NT2/D1 (cell line): Measurements from ENCODE around the gene PHC3.
"Not testable (repeated sequence)": the region's sequence is repeated elsewhere in the genome, so short reads cannot be mapped to it uniquely, and the experiment has no call there.

Experiments used
- DNase-seq: peaks from one replicate; pipeline ENCODE4 v3.0.0-alpha.2; 2011; ENCODE audit warnings: low read depth, low spot score
- H3K27me3 ChIP-seq: 2 replicates; pipeline ENCODE4 v1.6.0; 2011; ENCODE audit warnings: mild to moderate bottlenecking; ENCODE audit not compliant: insufficient read length, insufficient read depth
- H3K36me3 ChIP-seq: 2 replicates; pipeline ENCODE4 v1.6.1; 2011; ENCODE audit warnings: mild to moderate bottlenecking, low read length, mixed read lengths; ENCODE audit not compliant: insufficient read depth, insufficient read length
- H3K4me1 ChIP-seq: 2 replicates; pipeline ENCODE4 v1.5.1; 2011; ENCODE audit not compliant: insufficient read depth, insufficient read length
- H3K4me3 ChIP-seq: 2 replicates; pipeline ENCODE4 v1.5.1; 2011; ENCODE audit warnings: low read depth; ENCODE audit not compliant: insufficient read length
- H3K9ac ChIP-seq: 2 replicates; pipeline ENCODE4 v1.6.0; 2011; ENCODE audit warnings: low read depth; ENCODE audit not compliant: insufficient read length
- H3K9me3 ChIP-seq: 2 replicates; pipeline ENCODE4 v1.5.1; 2011; ENCODE audit warnings: mild to moderate bottlenecking, low read length; ENCODE audit not compliant: insufficient read depth
- SUZ12 ChIP-seq: IDR thresholded peaks from 2 replicates; pipeline ENCODE4 v1.6.1; 2011; ENCODE audit not compliant: insufficient read length, insufficient read depth; ENCODE audit errors: extremely low read depth
- YY1 ChIP-seq: IDR thresholded peaks from 2 replicates; pipeline ENCODE4 v1.6.1; 2011; ENCODE audit not compliant: insufficient read length, insufficient read depth
- ZNF274 ChIP-seq: IDR thresholded peaks from 2 replicates; pipeline ENCODE4 v1.6.1; 2011; ENCODE audit warnings: mild to moderate bottlenecking, low read depth, low read length

PHC3 gene

GRCh38 chr3:170221924-170222646 lies 40.6 kb upstream of the PHC3 start, which contains the start of gene PRKCI:
Gene PRKCI (plus strand): TSS chr3:170222424. CDS start chr3:170222670, 246 bp downstream.
- no peak for TF ChIP-seq YY1
- TF ChIP-seq SUZ12: no peak
- TF ChIP-seq ZNF274: no peak
- H3K27me3 ChIP-seq: no peaks in the 10 kb centered on the region
- peaks cover 5% of the 10 kb centered on the region; the same call in 1 of the 2 replicates for H3K9me3 ChIP-seq
- H3K4me1 ChIP-seq: no peaks in the 10 kb centered on the region
- peak within 1 kb of the TSS; percentile 55 for H3K4me3 ChIP-seq
- peaks cover 3% of the 10 kb centered on the region for H3K36me3 ChIP-seq
- peak within 1 kb of the TSS; percentile 94 for H3K9ac ChIP-seq
- peak; percentile 96 for DNase-seq

GRCh38 chr3:170220871-170221270 lies 39.3 kb upstream of the PHC3 start:
- Histone ChIP-seq H3K9me3 (peaks cover 5% of the 10 kb centered on the region; the same call in 1 of the 2 replicates), H3K27me3 (no peaks in the 10 kb centered on the region), H3K9ac (no peak overlapping the region), H3K4me1 (no peaks in the 10 kb centered on the region), H3K4me3 (no peak overlapping the region), H3K36me3 (no peaks in the 10 kb centered on the region)
- TF ChIP-seq SUZ12: no peak
- no peak for TF ChIP-seq YY1
- no peak for TF ChIP-seq ZNF274
- no peak for DNase-seq

GRCh38 chr3:170219850-170220249 lies 38.3 kb upstream of the PHC3 start:
- TF ChIP-seq ZNF274: no peak
- TF ChIP-seq SUZ12: no peak
- no peak for TF ChIP-seq YY1
- Histone ChIP-seq H3K27me3 (no peaks in the 10 kb centered on the region), H3K9ac (no peak overlapping the region), H3K4me1 (no peaks in the 10 kb centered on the region), H3K9me3 (peaks cover 5% of the 10 kb centered on the region; the same call in 1 of the 2 replicates), H3K4me3 (no peak overlapping the region), H3K36me3 (no peaks in the 10 kb centered on the region)
- no peak for DNase-seq

- Histone ChIP-seq H3K4me3 (no peak overlapping the region), H3K9me3 (no peaks in the 10 kb centered on the region), H3K9ac (no peak overlapping the region), H3K36me3 (no peaks in the 10 kb centered on the region), H3K27me3 (no peaks in the 10 kb centered on the region), H3K4me1 (no peaks in the 10 kb centered on the region)
- TF ChIP-seq SUZ12 (no peak), YY1 (no peak), ZNF274 (no peak)
- no peak for DNase-seq
These were observed 30.1 kb upstream of the PHC3 start for GRCh38 chr3:170211668-170212067.

- Histone ChIP-seq H3K4me1 (no peaks in the 10 kb centered on the region), H3K9me3 (no peaks in the 10 kb centered on the region), H3K4me3 (no peak overlapping the region), H3K27me3 (no peaks in the 10 kb centered on the region), H3K9ac (no peak overlapping the region), H3K36me3 (no peaks in the 10 kb centered on the region)
- DNase-seq: no peak
- TF ChIP-seq SUZ12 (no peak), YY1 (no peak), ZNF274 (no peak)
These were observed 26.2 kb upstream of the PHC3 start for GRCh38 chr3:170207717-170208116.

- not testable (repeated sequence) for H3K4me3 ChIP-seq, H3K36me3 ChIP-seq, H3K9me3 ChIP-seq, H3K9ac ChIP-seq, H3K27me3 ChIP-seq, DNase-seq, H3K4me1 ChIP-seq
These were observed 24.7 kb upstream of the PHC3 start for GRCh38 chr3:170206164-170206762.

- H3K9ac ChIP-seq: no peak overlapping the region
These were observed 23.8 kb upstream of the PHC3 start for GRCh38 chr3:170205302-170205701.

More at GRCh38 chr3:170205302-170205701, 23.8 kb upstream of the PHC3 start:
- Histone ChIP-seq H3K36me3 (no peaks in the 10 kb centered on the region), H3K27me3 (no peaks in the 10 kb centered on the region), H3K9me3 (no peaks in the 10 kb centered on the region), H3K4me1 (no peaks in the 10 kb centered on the region), H3K4me3 (no peak overlapping the region)
- no peak for DNase-seq
- TF ChIP-seq SUZ12 (no peak), YY1 (no peak), ZNF274 (no peak)
